ENCODE measurements around the gene INPP5B.
"Not testable (repeated sequence)": the region's sequence is repeated elsewhere in the genome, so short reads cannot be mapped to it uniquely, and the experiment has no call there.

The INPP5B gene

GRCh38 chr1:37910886-37911285 lies 36.0 kb downstream of the INPP5B start:
- DNase-seq: not testable (repeated sequence)

- DNase-seq: not testable (repeated sequence)
These were observed 38.3 kb downstream of the INPP5B start for GRCh38 chr1:37908531-37908930.

- DNase-seq: not testable (repeated sequence)
These were observed 39.3 kb downstream of the INPP5B start for GRCh38 chr1:37907416-37908125.

GRCh38 chr1:37906591-37906990 lies 40.3 kb downstream of the INPP5B start:
- DNase-seq: not testable (repeated sequence)

GRCh38 chr1:37905727-37906126 lies 41.1 kb downstream of the INPP5B start:
- no peak for DNase-seq

- DNase-seq: not testable (repeated sequence)
These were observed 42.9 kb downstream of the INPP5B start for GRCh38 chr1:37903921-37904320.

- no peak for DNase-seq
These were observed 43.9 kb downstream of the INPP5B start for GRCh38 chr1:37902983-37903382.

GRCh38 chr1:37901893-37902225 lies 45.0 kb downstream of the INPP5B start:
- DNase-seq: no peak

GRCh38 chr1:37901191-37901892 lies 45.5 kb downstream of the INPP5B start:
- DNase-seq: no peak

GRCh38 chr1:37897563-37897962 lies 49.3 kb downstream of the INPP5B start:
- DNase-seq: not testable (repeated sequence)

- no peak for DNase-seq
These were observed 53.2 kb downstream of the INPP5B start for GRCh38 chr1:37893673-37894072.

GRCh38 chr1:37892151-37893047 lies 54.5 kb downstream of the INPP5B start:
- no peak for DNase-seq

- peak; percentile 9 for DNase-seq
These were observed 56.4 kb downstream of the INPP5B start for GRCh38 chr1:37890378-37891014.

- DNase-seq: no peak
These were observed 58.7 kb downstream of the INPP5B start for GRCh38 chr1:37888022-37888700.

GRCh38 chr1:37884145-37884544 lies 62.7 kb downstream of the INPP5B start:
- DNase-seq: no peak

- DNase-seq: no peak
These were observed 63.2 kb downstream of the INPP5B start for GRCh38 chr1:37883671-37884070.

GRCh38 chr1:37879865-37880264 lies 67.0 kb downstream of the INPP5B start:
- DNase-seq: no peak

- DNase-seq: no peak
These were observed 68.8 kb downstream of the INPP5B start for GRCh38 chr1:37878071-37878470.

- no peak for DNase-seq
These were observed 71.0 kb downstream of the INPP5B start for GRCh38 chr1:37875833-37876232.

- DNase-seq: no peak
These were observed 74.2 kb downstream of the INPP5B start for GRCh38 chr1:37872692-37873091.

GRCh38 chr1:37868466-37868865 lies 78.4 kb downstream of the INPP5B start:
- no peak for DNase-seq

- DNase-seq: no peak
These were observed 79.1 kb downstream of the INPP5B start for GRCh38 chr1:37867784-37868183.

Measured in NCI-H1694 treated with DMSO at 0.1 percent for 48 hours (cell line).